Measurements from ENCODE around the gene GFRA1. TPM values are rescaled to one million over a fixed set of nuclear protein-coding genes. Genes with fewer than 3 reads are reported as not detected.
"Not testable (repeated sequence)": the region's sequence is repeated elsewhere in the genome, so short reads cannot be mapped to it uniquely, and the experiment has no call there.

Gene GFRA1
- total and polyA plus RNA-seq, 5 experiments from 2014 or later, result not detected

DNA sequence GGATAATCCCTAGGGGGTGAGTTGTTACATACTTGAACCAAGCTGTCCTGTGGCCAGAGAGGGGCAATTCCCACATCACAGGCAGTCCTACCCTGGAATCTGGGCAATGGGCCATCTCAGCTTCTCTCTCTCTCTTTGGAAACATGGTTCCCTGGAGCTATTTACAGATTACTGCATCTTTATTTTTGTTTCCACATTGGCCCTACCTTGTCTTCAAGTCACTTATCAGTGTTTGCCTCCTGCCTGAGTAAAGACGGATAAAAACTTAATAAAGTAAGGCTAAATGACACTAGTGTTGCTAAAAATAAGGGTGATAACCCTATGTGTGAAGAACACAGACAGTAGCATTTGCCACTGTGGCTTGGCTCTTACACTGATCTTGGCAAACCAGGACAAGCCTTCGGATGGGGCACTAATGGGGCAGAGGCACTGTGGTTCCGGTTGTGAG lies 228.2 kb downstream of the GFRA1 start:
- POLR2A ChIA-PET, result no interaction called here
- ATAC-seq (no peak), DNase-seq (no peak)
- Mint-ChIP-seq H3K4me3 (no peak overlapping the region), H3K4me1 (peaks cover 0 to 1% (median 0%) of the 10 kb centered on the region in 4 donors), H3K36me3 (no peaks in the 10 kb centered on the region), H3K27ac (no peak overlapping the region), H3K27me3 (peaks cover 0 to 15% (median 2%) of the 10 kb centered on the region in 5 donors), H3K9me3 (peaks cover 0 to 12% (median 1%) of the 10 kb centered on the region in 9 donors)

DNA sequence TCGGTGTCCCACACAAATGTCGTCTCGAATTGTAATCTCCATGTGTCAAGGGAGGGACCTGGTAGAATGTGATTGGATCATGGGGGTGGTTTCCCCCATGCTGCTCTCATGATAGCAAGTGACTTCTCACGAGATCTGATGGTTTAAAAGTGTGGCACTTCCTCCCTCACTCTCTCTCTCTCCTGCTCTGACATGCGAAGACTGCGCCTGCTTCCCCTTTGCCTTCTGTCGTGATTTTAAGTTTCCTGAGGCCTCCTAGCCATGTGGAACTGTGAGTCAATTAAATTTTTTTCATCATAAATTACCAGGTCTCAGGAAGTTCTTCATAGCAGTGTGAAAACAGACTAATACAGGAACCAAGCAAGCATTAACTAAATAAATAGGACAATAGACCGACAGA lies 229.1 kb downstream of the GFRA1 start:
- Mint-ChIP-seq H3K4me3 (no peak overlapping the region), H3K4me1 (peaks cover 0 to 1% (median 0%) of the 10 kb centered on the region in 4 donors), H3K27ac (no peak overlapping the region), H3K27me3 (peaks cover 0 to 12% (median 0%) of the 10 kb centered on the region in 5 donors), H3K36me3 (no peaks in the 10 kb centered on the region), H3K9me3 (peaks cover 0 to 12% (median 1%) of the 10 kb centered on the region in 9 donors)
- DNase-seq, result no peak
- ATAC-seq, result no peak
- POLR2A ChIA-PET, result no interaction called here

DNA sequence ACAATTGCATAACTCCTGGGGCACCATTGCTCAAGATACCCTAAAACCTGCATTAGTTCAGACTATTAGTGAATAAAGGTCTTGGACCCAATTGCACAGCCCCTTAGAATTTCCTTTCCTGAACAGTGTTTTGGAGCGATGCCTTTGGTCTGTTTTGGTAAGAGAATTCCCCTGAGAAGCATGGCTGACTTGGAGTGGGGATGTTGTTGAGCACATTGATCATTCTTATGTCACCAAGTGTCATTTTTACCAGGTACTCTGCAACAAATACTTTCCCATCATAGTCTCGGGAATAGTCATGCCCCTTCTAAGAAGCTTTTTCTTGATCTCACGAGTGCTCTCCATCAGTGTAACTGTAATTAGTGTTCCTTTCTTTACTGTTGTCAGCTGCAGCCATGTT lies 229.7 kb downstream of the GFRA1 start:
- no peaks in the 10 kb centered on the region for H3K36me3 Mint-ChIP-seq
- peaks cover 0 to 12% (median 0%) of the 10 kb centered on the region in 5 donors for H3K27me3 Mint-ChIP-seq
- POLR2A ChIA-PET, result no interaction called here
- no peak overlapping the region for H3K27ac Mint-ChIP-seq
- peaks cover 0 to 12% (median 1%) of the 10 kb centered on the region in 9 donors for H3K9me3 Mint-ChIP-seq
- ATAC-seq (no peak), DNase-seq (no peak)
- no peak overlapping the region for H3K4me3 Mint-ChIP-seq
- H3K4me1 Mint-ChIP-seq, result peaks cover 0 to 1% (median 0%) of the 10 kb centered on the region in 4 donors

DNA sequence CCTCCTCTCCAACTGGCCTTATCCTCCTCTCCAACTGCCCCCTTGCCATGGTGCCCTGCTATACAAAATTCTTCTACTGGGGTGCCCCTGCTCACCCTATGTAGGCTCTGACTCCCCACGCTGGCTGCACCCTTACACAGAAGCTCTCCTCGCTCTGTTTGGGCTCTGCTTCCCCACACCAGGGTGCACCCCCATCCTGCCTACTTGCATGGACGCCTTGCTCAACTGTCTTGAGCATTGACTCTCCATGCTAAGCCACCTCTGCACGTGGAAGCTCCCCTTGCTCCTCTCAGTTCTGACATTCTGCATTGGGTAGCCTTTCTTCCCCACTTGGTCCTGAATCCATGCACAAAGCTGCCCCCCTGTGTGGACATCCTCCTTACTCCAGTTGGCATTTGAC lies 231.1 kb downstream of the GFRA1 start:
- ATAC-seq (no peak), DNase-seq (no peak)
- Mint-ChIP-seq H3K27ac (no peak overlapping the region), H3K27me3 (peaks cover 0 to 12% (median 0%) of the 10 kb centered on the region in 5 donors), H3K4me3 (no peak overlapping the region), H3K9me3 (peaks cover 0 to 14% (median 3%) of the 10 kb centered on the region in 9 donors), H3K36me3 (no peaks in the 10 kb centered on the region), H3K4me1 (peaks cover 0 to 1% (median 0%) of the 10 kb centered on the region in 4 donors)
- POLR2A ChIA-PET, result no interaction called here

DNA sequence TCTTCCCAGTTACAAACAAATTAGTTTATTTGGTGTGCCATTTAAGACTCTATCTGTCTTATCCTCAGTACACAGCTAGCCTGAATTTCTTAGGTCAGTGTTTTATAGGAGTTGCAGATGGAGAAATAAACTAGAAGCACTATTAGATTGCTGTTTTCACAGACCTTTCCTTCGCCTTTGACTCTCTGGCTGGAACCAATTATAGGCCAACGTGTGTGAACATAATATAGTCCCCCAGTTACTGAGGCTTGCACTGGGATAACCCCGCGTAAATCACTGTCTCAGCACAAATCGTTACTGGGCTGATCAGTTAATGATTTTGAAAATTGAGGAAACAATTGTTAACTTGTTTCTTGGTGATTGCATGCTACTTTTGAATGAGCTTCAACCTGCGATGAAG lies 233.4 kb downstream of the GFRA1 start:
- Mint-ChIP-seq H3K36me3 (no peaks in the 10 kb centered on the region), H3K4me1 (peaks cover 0 to 1% (median 0%) of the 10 kb centered on the region in 4 donors), H3K4me3 (no peak overlapping the region), H3K27me3 (peaks cover 0 to 12% (median 0%) of the 10 kb centered on the region in 5 donors), H3K9me3 (peaks cover 0 to 14% (median 4%) of the 10 kb centered on the region in 9 donors), H3K27ac (no peak overlapping the region)
- POLR2A ChIA-PET, result no interaction called here
- ATAC-seq, result no peak
- DNase-seq, result no peak

DNA sequence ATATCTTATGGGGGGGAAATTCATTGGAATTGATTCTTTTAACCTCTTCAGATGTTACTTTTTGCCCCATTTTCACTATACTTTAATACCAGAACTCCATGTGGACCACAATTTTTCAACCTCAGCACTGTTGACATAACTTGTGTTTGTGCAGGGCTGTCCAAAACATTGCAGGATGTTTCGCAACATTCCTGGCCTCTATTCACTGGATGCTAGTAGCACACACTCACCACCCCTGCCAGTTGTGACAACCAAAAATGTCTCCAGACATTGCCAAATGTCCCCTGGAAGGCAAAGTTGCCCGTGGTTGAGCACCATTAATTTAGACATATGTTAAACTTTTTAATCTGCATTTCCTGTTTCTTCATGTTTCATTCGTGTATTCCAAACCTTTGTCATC lies 234.7 kb downstream of the GFRA1 start:
- Mint-ChIP-seq H3K9me3 (peaks cover 2 to 23% (median 12%) of the 10 kb centered on the region in 9 donors), H3K27me3 (peaks cover 0 to 8% (median 0%) of the 10 kb centered on the region in 5 donors), H3K36me3 (peaks cover 0 to 7% (median 0%) of the 10 kb centered on the region in 3 donors), H3K4me1 (no peaks in the 10 kb centered on the region), H3K27ac (no peak overlapping the region), H3K4me3 (no peak overlapping the region)
- DNase-seq (no peak), ATAC-seq (no peak)
- POLR2A ChIA-PET, result no interaction called here

DNA sequence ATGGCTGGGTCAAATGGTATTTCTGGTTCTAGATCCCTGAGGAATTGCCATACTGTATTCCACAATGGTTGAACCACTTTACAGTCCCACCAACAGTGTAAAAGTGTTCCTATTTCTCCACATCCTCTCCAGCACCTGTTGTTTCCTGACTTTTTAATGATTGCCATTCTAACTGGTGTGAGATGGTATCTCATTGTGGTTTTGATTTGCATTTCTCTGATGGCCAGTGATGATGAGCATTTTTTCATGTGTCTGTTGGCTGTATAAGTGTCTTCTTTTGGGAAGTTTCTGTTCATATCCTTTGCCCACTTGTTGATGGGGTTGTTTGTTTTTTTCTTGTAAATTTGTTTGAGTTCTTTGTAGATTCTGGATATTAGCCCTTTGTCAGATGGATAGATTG lies 237.6 kb downstream of the GFRA1 start:
- H3K4me1 Mint-ChIP-seq, H3K4me3 Mint-ChIP-seq, H3K27me3 Mint-ChIP-seq, H3K27ac Mint-ChIP-seq, DNase-seq, POLR2A ChIA-PET, ATAC-seq: not testable (repeated sequence)
- peaks cover 4 to 36% (median 26%) of the 10 kb centered on the region in 9 donors for H3K9me3 Mint-ChIP-seq
- H3K36me3 Mint-ChIP-seq, result peaks cover 0 to 13% (median 2%) of the 10 kb centered on the region in 3 donors

DNA sequence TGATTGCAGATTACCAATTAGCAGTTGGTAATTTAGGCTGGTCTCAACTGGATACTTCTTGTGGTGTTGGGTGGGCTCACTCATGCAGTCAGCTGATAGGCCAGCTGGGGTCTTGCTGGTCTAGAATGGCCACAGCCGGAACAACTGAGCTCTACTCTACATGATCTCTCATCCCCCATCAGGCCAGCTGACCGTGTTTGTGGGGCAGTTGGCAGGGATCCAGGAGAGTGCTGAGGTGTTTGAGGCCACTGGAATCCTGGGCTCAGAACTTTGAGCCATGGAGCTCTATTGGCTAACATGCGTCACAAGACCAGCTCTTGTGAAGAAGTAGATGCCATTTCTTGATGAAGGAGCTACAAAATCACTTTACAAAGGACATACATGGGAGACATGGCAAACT lies 242.4 kb downstream of the GFRA1 start:
- H3K9me3 Mint-ChIP-seq, result peaks cover 4 to 37% (median 25%) of the 10 kb centered on the region in 9 donors
- no peak for DNase-seq

DNA sequence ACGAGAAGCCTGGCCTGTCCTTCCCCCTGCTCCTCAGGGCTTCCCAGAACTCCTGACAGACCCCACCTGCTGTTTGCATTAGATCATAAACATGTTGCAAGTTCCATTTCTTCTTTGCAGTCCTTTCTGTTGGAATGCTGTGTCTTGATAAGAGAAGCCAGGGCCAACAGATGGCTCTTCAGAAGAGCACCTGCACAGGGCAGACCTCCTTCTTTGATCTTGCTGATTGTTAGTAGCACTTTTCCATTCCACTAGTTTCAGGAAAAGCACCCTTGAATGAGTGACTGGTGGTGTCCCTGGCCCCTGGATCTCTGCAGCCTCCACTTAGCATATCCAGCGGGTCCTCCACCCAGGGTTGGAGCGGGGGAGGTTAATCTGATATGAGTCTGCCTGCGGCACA lies 243.2 kb downstream of the GFRA1 start:
- Mint-ChIP-seq H3K4me3 (no peak overlapping the region), H3K36me3 (peaks cover 0 to 17% (median 2%) of the 10 kb centered on the region in 3 donors), H3K27ac (no peak overlapping the region), H3K9me3 (peaks cover 4 to 37% (median 25%) of the 10 kb centered on the region in 9 donors), H3K4me1 (no peaks in the 10 kb centered on the region), H3K27me3 (peaks cover 0 to 7% (median 0%) of the 10 kb centered on the region in 5 donors)
- DNase-seq (no peak), ATAC-seq (no peak)
- POLR2A ChIA-PET, result no interaction called here

More for the DNA sequence above, 242.4 kb downstream of the GFRA1 start:
- no peak for ATAC-seq
- POLR2A ChIA-PET, result no interaction called here
- Mint-ChIP-seq H3K4me3 (no peak overlapping the region), H3K27me3 (peaks cover 0 to 3% (median 0%) of the 10 kb centered on the region in 5 donors), H3K27ac (peak overlapping the region in 1 of 10 donors; percentile 29), H3K36me3 (peaks cover 0 to 17% (median 2%) of the 10 kb centered on the region in 3 donors), H3K4me1 (no peaks in the 10 kb centered on the region)

DNA sequence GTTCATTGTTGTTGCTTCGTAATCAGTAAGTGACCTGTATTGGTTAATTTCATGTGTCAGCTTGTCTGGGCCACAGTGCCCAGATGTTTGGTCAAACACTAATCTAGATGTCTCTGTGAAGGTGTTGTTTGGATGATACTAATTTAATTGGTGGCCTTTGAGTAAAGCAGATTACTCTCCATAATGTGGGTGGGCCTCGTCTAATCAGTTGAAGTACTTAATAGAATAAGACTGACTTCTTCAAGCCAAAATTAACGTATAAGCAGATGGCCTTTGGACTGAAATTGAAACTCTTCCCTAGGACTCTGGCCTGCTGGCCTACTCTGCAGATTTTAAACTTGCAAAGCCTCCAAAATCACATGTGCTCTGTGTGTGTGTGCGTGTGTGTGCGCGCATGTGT lies 245.7 kb downstream of the GFRA1 start:
- H3K4me1 Mint-ChIP-seq, result no peaks in the 10 kb centered on the region
- DNase-seq (no peak), ATAC-seq (no peak)
- H3K4me3 Mint-ChIP-seq, result no peak overlapping the region
- POLR2A ChIA-PET, result no interaction called here
- peaks cover 0 to 26% (median 8%) of the 10 kb centered on the region in 9 donors for H3K9me3 Mint-ChIP-seq
- peaks cover 0 to 7% (median 0%) of the 10 kb centered on the region in 5 donors for H3K27me3 Mint-ChIP-seq
- no peak overlapping the region for H3K27ac Mint-ChIP-seq
- peaks cover 0 to 4% (median 0%) of the 10 kb centered on the region in 3 donors for H3K36me3 Mint-ChIP-seq

DNA sequence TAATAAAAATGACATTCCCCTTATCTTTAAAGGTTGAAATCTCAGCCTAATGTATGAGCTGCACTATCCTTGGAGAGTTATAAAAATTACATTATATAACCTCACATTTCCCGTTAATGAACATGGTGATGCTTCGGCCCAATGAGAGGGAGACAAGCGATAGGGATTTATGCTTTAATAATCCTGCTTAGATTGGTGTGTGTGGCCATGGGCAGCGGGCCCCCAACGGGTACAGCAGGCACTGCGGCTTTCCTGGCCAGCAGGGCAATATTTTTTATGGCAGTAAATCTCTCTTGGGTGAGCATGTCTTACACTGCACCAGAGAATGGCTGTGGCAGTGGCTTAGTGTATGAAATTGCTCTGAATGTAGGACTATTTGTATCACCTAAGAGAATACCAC lies 246.3 kb downstream of the GFRA1 start:
- H3K27me3 Mint-ChIP-seq, result peaks cover 0 to 7% (median 0%) of the 10 kb centered on the region in 5 donors
- no peak overlapping the region for H3K27ac Mint-ChIP-seq

DNA sequence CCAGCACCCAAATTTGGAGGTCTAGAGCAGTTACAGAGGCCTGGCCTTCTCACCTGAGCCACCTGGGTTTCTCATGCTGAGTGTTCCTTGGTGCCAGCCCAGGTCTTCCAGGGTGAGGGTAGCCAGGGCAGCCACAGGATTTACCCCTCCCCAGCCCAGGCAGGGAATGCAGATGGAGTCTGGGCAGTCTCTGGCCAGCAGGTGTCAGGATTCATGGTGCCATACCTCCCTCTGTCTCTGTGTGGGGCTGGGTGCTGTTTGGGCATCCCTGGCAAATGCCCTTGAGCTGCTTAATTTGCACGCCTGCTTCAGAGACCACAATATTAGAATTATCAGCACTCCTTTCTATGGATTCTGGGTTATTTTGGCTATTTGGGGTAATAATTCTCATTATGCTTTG lies 246.7 kb downstream of the GFRA1 start:
- H3K27me3 Mint-ChIP-seq, result peaks cover 0 to 7% (median 0%) of the 10 kb centered on the region in 5 donors

More for the DNA sequence above, 246.3 kb downstream of the GFRA1 start:
- no peak for DNase-seq
- no peaks in the 10 kb centered on the region for H3K4me1 Mint-ChIP-seq
- no peak for ATAC-seq
- POLR2A ChIA-PET, result no interaction called here
- H3K36me3 Mint-ChIP-seq, result peaks cover 0 to 4% (median 0%) of the 10 kb centered on the region in 3 donors
- no peak overlapping the region for H3K4me3 Mint-ChIP-seq
- peaks cover 0 to 20% (median 4%) of the 10 kb centered on the region in 9 donors for H3K9me3 Mint-ChIP-seq

DNA sequence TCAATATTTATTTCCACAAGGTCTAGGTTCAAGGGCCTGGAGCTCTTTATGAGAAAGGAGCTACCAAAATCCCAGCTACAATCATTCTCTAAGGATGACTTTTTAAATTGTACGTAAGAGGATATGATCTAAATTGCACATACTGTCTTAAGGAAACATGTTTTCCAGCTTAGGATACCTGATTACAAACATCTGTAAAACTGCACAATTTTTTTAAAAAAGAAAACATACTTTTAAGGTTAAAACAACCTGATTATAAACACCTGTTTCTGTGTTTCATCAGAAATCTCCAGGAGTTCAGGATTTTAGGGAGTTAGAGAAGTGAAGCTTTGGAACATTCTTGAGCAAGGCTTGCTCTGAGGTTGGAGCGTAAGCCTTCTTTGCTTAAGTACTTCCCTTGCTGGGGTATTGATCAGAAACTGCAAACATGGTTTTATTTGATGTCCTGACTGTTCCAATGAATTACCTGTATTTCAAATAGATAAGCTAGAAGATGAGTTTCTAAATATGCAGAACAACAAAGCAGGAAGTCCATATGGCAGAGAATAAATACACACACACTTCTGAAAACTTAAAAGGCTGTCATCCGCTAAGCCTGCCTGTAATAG lies 248.6 kb downstream of the GFRA1 start:
- Mint-ChIP-seq H3K27me3 (peaks cover 0 to 7% (median 0%) of the 10 kb centered on the region in 5 donors), H3K9me3 (peaks cover 0 to 28% (median 3%) of the 10 kb centered on the region in 9 donors), H3K36me3 (peaks cover 0 to 9% (median 0%) of the 10 kb centered on the region in 3 donors), H3K4me1 (no peaks in the 10 kb centered on the region), H3K4me3 (no peak overlapping the region), H3K27ac (no peak overlapping the region)
- POLR2A ChIA-PET, result no interaction called here
- DNase-seq (no peak), ATAC-seq (no peak)

More for the DNA sequence above, 246.7 kb downstream of the GFRA1 start:
- Mint-ChIP-seq H3K27ac (no peak overlapping the region), H3K9me3 (peaks cover 0 to 18% (median 2%) of the 10 kb centered on the region in 9 donors), H3K4me3 (no peak overlapping the region), H3K36me3 (peaks cover 0 to 4% (median 0%) of the 10 kb centered on the region in 3 donors), H3K4me1 (no peaks in the 10 kb centered on the region)
- DNase-seq, result no peak
- ATAC-seq, result no peak
- POLR2A ChIA-PET, result no interaction called here
